GM18867 (cell line): ENCODE data around the gene TYW1B.
"Not testable (repeated sequence)": the region's sequence is repeated elsewhere in the genome, so short reads cannot be mapped to it uniquely, and the experiment has no call there.

Experiments used
- ATAC-seq: cut with Tn5 transposase; IDR thresholded peaks from one replicate; pipeline ENCODE4 v1.9.1; 2021; ENCODE audit warnings: mild to moderate bottlenecking, moderate library complexity; ENCODE audit not compliant: unreplicated experiment

Gene TYW1B

GRCh38 chr7:72705693-72706092 is 122.3 kb downstream of the TYW1B start:
- ATAC-seq: not testable (repeated sequence)

- ATAC-seq: no peak
Observed at GRCh38 chr7:72704894-72705293, 123.1 kb downstream of the TYW1B start.

GRCh38 chr7:72700548-72700947 is 127.5 kb downstream of the TYW1B start:
- ATAC-seq: not testable (repeated sequence)

- ATAC-seq: not testable (repeated sequence)
Observed at GRCh38 chr7:72697066-72697465, 130.9 kb downstream of the TYW1B start.

- ATAC-seq: not testable (repeated sequence)
Observed at GRCh38 chr7:72696643-72697042, 131.4 kb downstream of the TYW1B start.

- not testable (repeated sequence) for ATAC-seq
Observed at GRCh38 chr7:72695482-72695881, 132.5 kb downstream of the TYW1B start.

- ATAC-seq: not testable (repeated sequence)
Observed at GRCh38 chr7:72691442-72691841, 136.6 kb downstream of the TYW1B start.

GRCh38 chr7:72690177-72690576 is 137.8 kb downstream of the TYW1B start:
- not testable (repeated sequence) for ATAC-seq

GRCh38 chr7:72689344-72689743 is 138.7 kb downstream of the TYW1B start:
- not testable (repeated sequence) for ATAC-seq

GRCh38 chr7:72681211-72681610 is 146.8 kb downstream of the TYW1B start:
- ATAC-seq: not testable (repeated sequence)

- peak; percentile 47 for ATAC-seq
Observed at GRCh38 chr7:72676880-72677279, 151.1 kb downstream of the TYW1B start.

GRCh38 chr7:72676086-72676690 is 151.8 kb downstream of the TYW1B start:
- ATAC-seq: not testable (repeated sequence)

- ATAC-seq: not testable (repeated sequence)
Observed at GRCh38 chr7:72675686-72676085, 152.3 kb downstream of the TYW1B start.

- no peak for ATAC-seq
Observed at GRCh38 chr7:72674394-72674793, 153.6 kb downstream of the TYW1B start.

GRCh38 chr7:72670850-72671249 is 157.2 kb downstream of the TYW1B start:
- ATAC-seq: not testable (repeated sequence)

- ATAC-seq: not testable (repeated sequence)
Observed at GRCh38 chr7:72668435-72668834, 159.6 kb downstream of the TYW1B start.

- ATAC-seq: not testable (repeated sequence)
Observed at GRCh38 chr7:72667049-72667448, 161.0 kb downstream of the TYW1B start.

GRCh38 chr7:72648574-72648973 is 179.4 kb downstream of the TYW1B start:
- ATAC-seq: not testable (repeated sequence)

- not testable (repeated sequence) for ATAC-seq
Observed at GRCh38 chr7:72643708-72644107, 184.3 kb downstream of the TYW1B start.

GRCh38 chr7:72641485-72642248 is 186.3 kb downstream of the TYW1B start:
- not testable (repeated sequence) for ATAC-seq

GRCh38 chr7:72640740-72641139 is 187.3 kb downstream of the TYW1B start:
- peak; percentile 88 for ATAC-seq

GRCh38 chr7:72635273-72635908 is 192.6 kb downstream of the TYW1B start:
- ATAC-seq: peak; percentile 43
